OCI-LY7 (cell line): ENCODE results near the gene LIPH. TPM values are rescaled to one million over a fixed set of nuclear protein-coding genes. Genes with fewer than 3 reads are reported as not detected.

Source experiments
- Bru-seq: library from RNA; stranded (reverse); fragments of 400-500 nt; gene quantifications from one replicate; lab custom pipeline; 2021; lab: Mats Ljungman, UMichigan
- BruChase-seq, 2 experiments: library from RNA; stranded (reverse); fragments of 400-500 nt; gene quantifications; one replicate each; lab custom pipeline; 2021; lab: Mats Ljungman, UMichigan
- BruUV-seq: library from RNA; stranded (reverse); fragments of 400-500 nt; replicated peaks from 2 replicates; lab custom pipeline; 2021; lab: Mats Ljungman, UMichigan
- CTCF ChIA-PET: fragments of 300-600 bp; sonication (Branson Sonifier 250); formaldehyde crosslinking; loops from one replicate; lab custom pipeline; 2022; ENCODE audit warnings: antibody characterized with exemption; ENCODE audit not compliant: unreplicated experiment; lab: Charles Lee
- POLR2A ChIA-PET: fragments of 300-600 bp; sonication (Branson Sonifier 250); formaldehyde crosslinking; loops from one replicate; lab custom pipeline; 2022; ENCODE audit warnings: antibody characterized with exemption; lab: Charles Lee
- DNase-seq: peaks from one replicate; pipeline ENCODE4 v3.0.0-alpha.2; 2015; ENCODE audit warnings: low spot score
- H2AFZ ChIP-seq: fragments of 200-600 bp; sonication (generic), shearing (Covaris generic); 2 replicates; pipeline ENCODE4 v1.6.1; 2014; ENCODE audit warnings: mild to moderate bottlenecking, antibody characterized with exemption, low read length, moderate library complexity
- H3K27ac ChIP-seq: fragments of 200-600 bp; sonication (generic); 2 replicates; pipeline ENCODE4 v1.5.1; 2014; ENCODE audit warnings: mixed run types, low read depth, mild to moderate bottlenecking, moderate library complexity, low read length, inconsistent platforms; ENCODE audit not compliant: poor library complexity, severe bottlenecking
- H3K36me3 ChIP-seq: fragments of 200-600 bp; sonication (generic); 2 replicates; pipeline ENCODE4 v1.6.1; 2014; ENCODE audit warnings: mild to moderate bottlenecking, antibody characterized with exemption, low read length, moderate library complexity, mixed read lengths; ENCODE audit not compliant: insufficient read depth
- H3K4me1 ChIP-seq: fragments of 200-600 bp; sonication (generic); 2 replicates; pipeline ENCODE4 v1.5.1; 2014; ENCODE audit warnings: mild to moderate bottlenecking, low read length; ENCODE audit not compliant: insufficient read depth, poor library complexity, severe bottlenecking
- H3K4me2 ChIP-seq: fragments of 200-600 bp; sonication (generic); 2 replicates; pipeline ENCODE4 v1.6.1; 2014; ENCODE audit warnings: mild to moderate bottlenecking, low read length
- H3K4me3 ChIP-seq: fragments of 200-600 bp; sonication (generic); 2 replicates; pipeline ENCODE4 v1.5.1; 2014; ENCODE audit warnings: mild to moderate bottlenecking, low read depth, low read length; ENCODE audit not compliant: poor library complexity, severe bottlenecking
- H3K79me2 ChIP-seq: fragments of 200-600 bp; sonication (generic); 2 replicates; pipeline ENCODE4 v1.6.1; 2016; ENCODE audit warnings: low read depth, mild to moderate bottlenecking, low read length, moderate library complexity, mixed read lengths; ENCODE audit not compliant: insufficient read depth
- H3K9me2 ChIP-seq: fragments of 200-600 bp; sonication (generic); 2 replicates; pipeline ENCODE4 v1.6.1; 2016; ENCODE audit warnings: mild to moderate bottlenecking, low read length, mixed read lengths; ENCODE audit not compliant: insufficient read depth
- H3K9me3 ChIP-seq: fragments of 200-600 bp; sonication (generic); 2 replicates; pipeline ENCODE4 v1.6.1; 2014; ENCODE audit warnings: mild to moderate bottlenecking, mixed run types, low read length, mixed read lengths
- H4K20me1 ChIP-seq: fragments of 200-600 bp; sonication (generic); 2 replicates; pipeline ENCODE4 v1.6.1; 2014; ENCODE audit warnings: mild to moderate bottlenecking, antibody characterized with exemption, low read length, moderate library complexity, mixed read lengths; ENCODE audit not compliant: insufficient read depth
- EZH2phosphoT487 ChIP-seq: fragments of 200-600 bp; sonication (generic); IDR thresholded peaks from 2 replicates; pipeline ENCODE4 v1.6.1; 2018; ENCODE audit warnings: low read depth, borderline replicate concordance, mild to moderate bottlenecking, mixed run types, antibody characterized with exemption, low read length, moderate library complexity, mixed read lengths
- intact Hi-C: fragments of 100-400 bp; cut with micrococcal nuclease; formaldehyde crosslinking; loops from one replicate; pipeline ENCODE4 v1.10.0; 2022; ENCODE audit not compliant: unreplicated experiment
- long read RNA-seq: library from polyadenylated mRNA; stranded (forward); transcript quantifications from one replicate; pipeline ENCODE4 v2.0.0, GENCODE V29; 2022
- total RNA-seq, 2 experiments: library from RNA; depleted of rRNA in 1 of 2; stranded (reverse); fragments of >200 nt in 1 of 2; shearing (Covaris generic) in 1 of 2; gene quantifications; 2 replicates each; pipeline ENCODE4 v1.2.3, GENCODE V29; 2014 to 2022
- TF ChIP-seq, protein P1 (sequence below): fragments of 200-600 bp; sonication (generic); conservative IDR thresholded peaks from 2 replicates; pipeline ENCODE4 v1.5.1; 2014; ENCODE audit warnings: mild to moderate bottlenecking, antibody characterized with exemption, low read length, moderate library complexity, mixed read lengths

LIPH gene
- total RNA-seq (2014; rRNA removed; shearing (Covaris generic)) = not detected in 2 replicates
- total RNA-seq (2022) = not detected in 2 replicates
- Bru-seq, nascent RNA = percentile 9 among the genes with signal in this experiment
- BruChase-seq, experiment 1, labeled RNA remaining after a 6-hour chase = not detected
- BruChase-seq, experiment 2, labeled RNA remaining after a 2-hour chase = percentile 14 among the genes with signal in this experiment
- long read RNA-seq = 0 reads

DNA sequence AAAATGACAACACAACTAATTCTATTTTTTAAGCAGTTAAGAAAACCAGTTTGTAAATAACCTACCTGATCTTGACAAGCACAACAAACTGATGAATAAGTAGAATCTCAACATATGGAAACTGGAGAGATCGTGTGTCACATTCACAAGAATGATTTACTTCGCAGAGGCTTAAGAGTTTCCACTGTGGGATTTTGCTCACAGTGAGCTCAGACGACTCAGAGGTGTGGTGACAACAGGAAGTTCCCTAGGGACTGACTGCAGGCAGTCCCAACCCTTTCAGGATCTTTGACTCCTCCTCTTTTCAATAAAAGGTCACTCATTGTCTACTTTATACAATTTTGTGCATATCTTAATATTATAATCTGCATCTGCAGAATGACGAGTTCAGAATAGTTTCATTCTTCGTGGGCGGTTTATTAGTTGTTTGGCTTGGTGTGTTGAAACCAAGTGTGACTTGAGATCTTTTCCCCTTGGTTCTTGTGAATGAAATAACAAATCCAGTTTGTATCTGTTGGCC is at the start of gene LIPH:
Gene LIPH, minus strand, starts transcription at position 231 of the 520 bp plus-strand sequence. Its CDS starts 117 bp downstream, at position 114.
- Histone ChIP-seq H2AFZ (no peak within 1 kb of the TSS), H3K27ac (no peak within 1 kb of the TSS), H3K9me2 (no peaks in the 10 kb centered on the region), H3K79me2 (no peaks in the 10 kb centered on the region), H4K20me1 (no peaks in the 10 kb centered on the region), H3K4me3 (no peak within 1 kb of the TSS), H3K36me3 (no peaks in the 10 kb centered on the region), H3K4me1 (no peaks in the 10 kb centered on the region), H3K9me3 (no peaks in the 10 kb centered on the region), H3K4me2 (no peak within 1 kb of the TSS)
- DNase-seq = no peak
- no TSS peak for BruUV-seq
- CTCF ChIA-PET = no interaction called here
- TF ChIP-seq, protein P1, sequence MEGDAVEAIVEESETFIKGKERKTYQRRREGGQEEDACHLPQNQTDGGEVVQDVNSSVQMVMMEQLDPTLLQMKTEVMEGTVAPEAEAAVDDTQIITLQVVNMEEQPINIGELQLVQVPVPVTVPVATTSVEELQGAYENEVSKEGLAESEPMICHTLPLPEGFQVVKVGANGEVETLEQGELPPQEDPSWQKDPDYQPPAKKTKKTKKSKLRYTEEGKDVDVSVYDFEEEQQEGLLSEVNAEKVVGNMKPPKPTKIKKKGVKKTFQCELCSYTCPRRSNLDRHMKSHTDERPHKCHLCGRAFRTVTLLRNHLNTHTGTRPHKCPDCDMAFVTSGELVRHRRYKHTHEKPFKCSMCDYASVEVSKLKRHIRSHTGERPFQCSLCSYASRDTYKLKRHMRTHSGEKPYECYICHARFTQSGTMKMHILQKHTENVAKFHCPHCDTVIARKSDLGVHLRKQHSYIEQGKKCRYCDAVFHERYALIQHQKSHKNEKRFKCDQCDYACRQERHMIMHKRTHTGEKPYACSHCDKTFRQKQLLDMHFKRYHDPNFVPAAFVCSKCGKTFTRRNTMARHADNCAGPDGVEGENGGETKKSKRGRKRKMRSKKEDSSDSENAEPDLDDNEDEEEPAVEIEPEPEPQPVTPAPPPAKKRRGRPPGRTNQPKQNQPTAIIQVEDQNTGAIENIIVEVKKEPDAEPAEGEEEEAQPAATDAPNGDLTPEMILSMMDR = no peak
- TF ChIP-seq EZH2phosphoT487 = no peak
- POLR2A ChIA-PET = interaction anchor here (0.7 to 1.3 kb wide), 2 partner anchors 17 to 74 kb away, joined by 3 to 6 read pairs; no protein-coding TSS in a partner anchor
- intact Hi-C loops = no loop called here

DNA sequence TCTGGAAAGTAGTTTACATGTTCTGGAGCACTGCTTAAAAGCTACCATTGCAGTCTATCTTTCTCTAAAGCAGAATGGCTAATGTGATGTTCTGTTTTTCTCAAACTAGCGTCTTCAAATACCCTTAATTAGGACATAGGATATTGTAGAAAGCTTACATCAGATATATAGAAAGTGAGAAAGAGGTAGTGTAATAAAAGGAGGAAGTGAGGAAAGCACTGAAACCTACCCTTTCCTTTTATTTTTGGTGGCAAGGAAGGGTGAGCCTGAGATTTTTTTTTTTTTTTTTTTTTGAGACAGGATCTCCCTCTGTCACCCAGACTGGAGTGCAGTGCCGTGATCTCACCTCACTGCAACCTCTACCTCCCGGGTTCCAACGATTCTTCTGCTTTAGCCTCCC is 43.1 kb upstream of the LIPH start:
- BruUV-seq = no TSS peak
- no peak overlapping the region for H3K4me3 ChIP-seq
- H3K9me3 ChIP-seq = no peaks in the 10 kb centered on the region
- no peaks in the 10 kb centered on the region for H3K79me2 ChIP-seq
- TF ChIP-seq, protein P1 = no peak
- no peak for TF ChIP-seq EZH2phosphoT487
- POLR2A ChIA-PET = interaction anchor here (1.0 to 3.1 kb wide), 4 partner anchors 9 to 36 kb away, joined by 6 to 30 read pairs (median 7); partner anchors contain the start of gene SENP2
- no peak overlapping the region for H2AFZ ChIP-seq
- intact Hi-C loops = loop anchor here (10.0 kb wide), 1 partner anchor 339 kb away; the partner anchor contains the start of gene TRA2B
- H3K9me2 ChIP-seq = no peaks in the 10 kb centered on the region
- peak; percentile 55 for DNase-seq
- peak overlapping the region; percentile 49 for H3K4me2 ChIP-seq
- CTCF ChIA-PET = interaction anchor here (1.2 kb wide), 1 partner anchor 9 kb away, joined by 4 read pairs; the partner anchor contains the start of gene SENP2
- no peaks in the 10 kb centered on the region for H4K20me1 ChIP-seq
- peak overlapping the region; percentile 44 for H3K27ac ChIP-seq
- peaks cover 68% of the 10 kb centered on the region for H3K36me3 ChIP-seq
- H3K4me1 ChIP-seq = peaks cover 16% of the 10 kb centered on the region
